Fibroblast of lung (primary cell): ENCODE results near the gene ATP8A2.

Experiments used
- CTCF ChIP-seq, 2 donors: IDR thresholded peaks in 1 of 2; conservative IDR thresholded peaks in 1 of 2; 1 replicate in 1 of 2; 2 replicates in 1 of 2; pipeline ENCODE4 v1.5.1; 2011 to 2012; ENCODE audit warnings: low read length in 2 of 2, control low read depth in 1 of 2, inconsistent platforms in 1 of 2, low read depth in 1 of 2, mild to moderate bottlenecking in 1 of 2
- EZH2 ChIP-seq: IDR thresholded peaks from 2 replicates; pipeline ENCODE4 v1.5.1; 2012; ENCODE audit warnings: low read length, control low read depth, mild to moderate bottlenecking; ENCODE audit errors: missing control alignments

GRCh38 chr13:25701304-25701703 lies 329.5 kb downstream of the ATP8A2 start:
- TF ChIP-seq CTCF (conservative IDR thresholded peaks at IDR 0.05 in 1 of 2, IDR thresholded peaks at IDR 0.05 in 1 of 2; ENCODE audit: low read depth in 1 of 2, low read length in 2 of 2) (no peak), EZH2 (no peak)
